HS-5 (cell line): ENCODE data around the gene ARID1B.

Experiments used
- DNase-seq: peaks from one replicate; pipeline ENCODE4 v3.0.0-alpha.2; 2012; ENCODE audit warnings: low read depth

ARID1B gene

GRCh38 chr6:157076451-157076822 is 299.3 kb downstream of the ARID1B start:
- DNase-seq: no peak

- no peak for DNase-seq
These were observed 300.1 kb downstream of the ARID1B start for GRCh38 chr6:157077251-157077650.

GRCh38 chr6:157078326-157078725 is 301.1 kb downstream of the ARID1B start:
- no peak for DNase-seq

- DNase-seq: no peak
These were observed 302.1 kb downstream of the ARID1B start for GRCh38 chr6:157079277-157079676.

GRCh38 chr6:157079771-157080170 is 302.6 kb downstream of the ARID1B start:
- DNase-seq: no peak

GRCh38 chr6:157080986-157081391 is 303.8 kb downstream of the ARID1B start:
- no peak for DNase-seq

GRCh38 chr6:157083343-157083742 is 306.2 kb downstream of the ARID1B start:
- no peak for DNase-seq

- no peak for DNase-seq
These were observed 309.5 kb downstream of the ARID1B start for GRCh38 chr6:157086632-157087031.

- DNase-seq: no peak
These were observed 310.8 kb downstream of the ARID1B start for GRCh38 chr6:157087974-157088373.

GRCh38 chr6:157088841-157089240 is 311.7 kb downstream of the ARID1B start:
- no peak for DNase-seq

GRCh38 chr6:157089258-157089657 is 312.1 kb downstream of the ARID1B start:
- DNase-seq: no peak

- DNase-seq: no peak
These were observed 312.7 kb downstream of the ARID1B start for GRCh38 chr6:157089851-157090250.

- DNase-seq: no peak
These were observed 313.6 kb downstream of the ARID1B start for GRCh38 chr6:157090736-157091135.

GRCh38 chr6:157091243-157091642 is 314.1 kb downstream of the ARID1B start:
- no peak for DNase-seq

- no peak for DNase-seq
These were observed 314.8 kb downstream of the ARID1B start for GRCh38 chr6:157091856-157092460.

- no peak for DNase-seq
These were observed 315.6 kb downstream of the ARID1B start for GRCh38 chr6:157092736-157093135.

GRCh38 chr6:157093536-157093935 is 316.4 kb downstream of the ARID1B start:
- DNase-seq: no peak

- no peak for DNase-seq
These were observed 316.9 kb downstream of the ARID1B start for GRCh38 chr6:157094038-157094437.

- no peak for DNase-seq
These were observed 317.9 kb downstream of the ARID1B start for GRCh38 chr6:157095084-157095483.

GRCh38 chr6:157095569-157095968 is 318.4 kb downstream of the ARID1B start:
- no peak for DNase-seq

- no peak for DNase-seq
These were observed 318.9 kb downstream of the ARID1B start for GRCh38 chr6:157096105-157096504.

GRCh38 chr6:157096522-157096921 is 319.3 kb downstream of the ARID1B start:
- DNase-seq: no peak

GRCh38 chr6:157097255-157097955 is 320.2 kb downstream of the ARID1B start:
- DNase-seq: no peak

- no peak for DNase-seq
These were observed 321.8 kb downstream of the ARID1B start for GRCh38 chr6:157098999-157099398.
